MM.1S (cell line): Measurements from ENCODE around the gene RAC3.

Source experiments
- DNase-seq: peaks from one replicate; pipeline ENCODE4 v3.0.0-alpha.2; 2015
- H2AFZ ChIP-seq: fragments of 300-600 bp; sonication (generic); 2 replicates; pipeline ENCODE4 v1.6.0; 2016; ENCODE audit warnings: antibody characterized with exemption, low read length
- H3F3A ChIP-seq: fragments of 300-600 bp; sonication (generic); 2 replicates; pipeline ENCODE4 v1.6.1; 2016; ENCODE audit warnings: mild to moderate bottlenecking, antibody characterized with exemption, low read length, moderate library complexity, mixed read lengths; ENCODE audit not compliant: insufficient read depth
- H3K27ac ChIP-seq: fragments of 300-600 bp; sonication (generic); 2 replicates; pipeline ENCODE4 v1.5.1; 2016; ENCODE audit warnings: mild to moderate bottlenecking, low read length
- H3K27me3 ChIP-seq: fragments of 300-600 bp; sonication (generic); replicated peaks from 2 replicates; pipeline ENCODE4 v1.6.0; 2016; ENCODE audit warnings: low read length; ENCODE audit not compliant: insufficient read depth
- H3K36me3 ChIP-seq: fragments of 300-600 bp; sonication (generic); replicated peaks from 2 replicates; pipeline ENCODE4 v1.6.1; 2016; ENCODE audit warnings: mild to moderate bottlenecking, low read length, mixed read lengths; ENCODE audit not compliant: insufficient read depth
- H3K4me1 ChIP-seq: fragments of 300-600 bp; sonication (generic); 2 replicates; pipeline ENCODE4 v1.6.1; 2016; ENCODE audit warnings: low read length, mixed read lengths
- H3K4me2 ChIP-seq: fragments of 300-600 bp; sonication (generic); 2 replicates; pipeline ENCODE4 v1.6.0; 2016; ENCODE audit warnings: low read depth, low read length
- H3K4me3 ChIP-seq: fragments of 300-600 bp; sonication (generic); 2 replicates; pipeline ENCODE4 v1.5.1; 2016; ENCODE audit warnings: low read length, mixed read lengths
- H3K79me2 ChIP-seq: fragments of 300-600 bp; sonication (generic); 2 replicates; pipeline ENCODE4 v1.6.1; 2016; ENCODE audit warnings: mixed run types, low read length, mixed read lengths
- H3K9ac ChIP-seq: fragments of 300-600 bp; sonication (generic); 2 replicates; pipeline ENCODE4 v1.6.1; 2016; ENCODE audit warnings: low read length, mixed read lengths
- H3K9me2 ChIP-seq: fragments of 300-600 bp; sonication (generic); replicated peaks from 2 replicates; pipeline ENCODE4 v1.6.1; 2016; ENCODE audit warnings: mild to moderate bottlenecking, low read length, mixed read lengths; ENCODE audit not compliant: insufficient read depth
- H3K9me3 ChIP-seq: fragments of 300-600 bp; sonication (generic); replicated peaks from 2 replicates; pipeline ENCODE4 v1.6.1; 2016; ENCODE audit warnings: mild to moderate bottlenecking, low read length, mixed read lengths; ENCODE audit not compliant: insufficient read depth
- H4K20me1 ChIP-seq: fragments of 300-600 bp; sonication (generic); 2 replicates; pipeline ENCODE4 v1.6.1; 2016; ENCODE audit warnings: mild to moderate bottlenecking, low read length, moderate library complexity, mixed read lengths; ENCODE audit not compliant: insufficient read depth
- EZH2 ChIP-seq: fragments of 300-600 bp; sonication (generic); optimal IDR thresholded peaks from 2 replicates; pipeline ENCODE3; 2017; ENCODE audit warnings: low read depth, mild to moderate bottlenecking, antibody characterized with exemption, low read length, mixed read lengths
- EZH2phosphoT487 ChIP-seq: fragments of 300-600 bp; sonication (generic); IDR thresholded peaks from 2 replicates; pipeline ENCODE4 v1.6.1; 2018; ENCODE audit warnings: antibody characterized with exemption, low read length
- TF ChIP-seq, protein P1 (sequence below): fragments of 300-600 bp; sonication (generic); IDR thresholded peaks from 2 replicates; pipeline ENCODE4 v1.5.1; 2016; ENCODE audit warnings: antibody characterized with exemption, low read length, mixed read lengths

RAC3 gene

DNA sequence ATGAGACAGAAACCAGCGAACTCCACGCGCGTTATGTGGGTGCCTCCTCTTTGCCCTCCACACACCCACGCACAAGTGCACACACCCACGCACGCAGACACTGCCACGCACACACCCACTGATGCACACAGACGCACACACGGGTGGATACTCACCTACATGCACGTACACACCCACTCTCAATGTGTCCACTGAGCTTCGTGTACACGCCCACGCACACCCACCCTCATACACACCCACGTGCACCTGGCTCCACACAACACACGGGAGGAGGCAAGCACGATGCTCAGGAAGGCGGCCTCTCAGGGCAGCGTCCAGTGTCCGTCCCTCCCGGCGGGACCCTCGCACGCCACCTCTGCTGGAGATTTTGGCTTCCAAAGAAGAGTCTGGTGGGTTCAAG lies 15.9 kb downstream of the RAC3 start:
- TF ChIP-seq EZH2 (no peak), EZH2phosphoT487 (no peak)
- TF ChIP-seq, protein P1, sequence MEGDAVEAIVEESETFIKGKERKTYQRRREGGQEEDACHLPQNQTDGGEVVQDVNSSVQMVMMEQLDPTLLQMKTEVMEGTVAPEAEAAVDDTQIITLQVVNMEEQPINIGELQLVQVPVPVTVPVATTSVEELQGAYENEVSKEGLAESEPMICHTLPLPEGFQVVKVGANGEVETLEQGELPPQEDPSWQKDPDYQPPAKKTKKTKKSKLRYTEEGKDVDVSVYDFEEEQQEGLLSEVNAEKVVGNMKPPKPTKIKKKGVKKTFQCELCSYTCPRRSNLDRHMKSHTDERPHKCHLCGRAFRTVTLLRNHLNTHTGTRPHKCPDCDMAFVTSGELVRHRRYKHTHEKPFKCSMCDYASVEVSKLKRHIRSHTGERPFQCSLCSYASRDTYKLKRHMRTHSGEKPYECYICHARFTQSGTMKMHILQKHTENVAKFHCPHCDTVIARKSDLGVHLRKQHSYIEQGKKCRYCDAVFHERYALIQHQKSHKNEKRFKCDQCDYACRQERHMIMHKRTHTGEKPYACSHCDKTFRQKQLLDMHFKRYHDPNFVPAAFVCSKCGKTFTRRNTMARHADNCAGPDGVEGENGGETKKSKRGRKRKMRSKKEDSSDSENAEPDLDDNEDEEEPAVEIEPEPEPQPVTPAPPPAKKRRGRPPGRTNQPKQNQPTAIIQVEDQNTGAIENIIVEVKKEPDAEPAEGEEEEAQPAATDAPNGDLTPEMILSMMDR = no peak
- no peak for DNase-seq
- Histone ChIP-seq H3K9me2 (no peaks in the 10 kb centered on the region), H3K27me3 (no peaks in the 10 kb centered on the region), H3K4me1 (no peaks in the 10 kb centered on the region), H2AFZ (no peak overlapping the region), H3K27ac (no peak overlapping the region), H3K9ac (no peak overlapping the region), H3K36me3 (no peaks in the 10 kb centered on the region; the same call in 1 of the 2 replicates), H3K4me3 (no peak overlapping the region), H3K79me2 (peaks cover 8% of the 10 kb centered on the region), H3F3A (no peaks in the 10 kb centered on the region), H4K20me1 (no peaks in the 10 kb centered on the region), H3K4me2 (no peak overlapping the region), H3K9me3 (no peaks in the 10 kb centered on the region)

DNA sequence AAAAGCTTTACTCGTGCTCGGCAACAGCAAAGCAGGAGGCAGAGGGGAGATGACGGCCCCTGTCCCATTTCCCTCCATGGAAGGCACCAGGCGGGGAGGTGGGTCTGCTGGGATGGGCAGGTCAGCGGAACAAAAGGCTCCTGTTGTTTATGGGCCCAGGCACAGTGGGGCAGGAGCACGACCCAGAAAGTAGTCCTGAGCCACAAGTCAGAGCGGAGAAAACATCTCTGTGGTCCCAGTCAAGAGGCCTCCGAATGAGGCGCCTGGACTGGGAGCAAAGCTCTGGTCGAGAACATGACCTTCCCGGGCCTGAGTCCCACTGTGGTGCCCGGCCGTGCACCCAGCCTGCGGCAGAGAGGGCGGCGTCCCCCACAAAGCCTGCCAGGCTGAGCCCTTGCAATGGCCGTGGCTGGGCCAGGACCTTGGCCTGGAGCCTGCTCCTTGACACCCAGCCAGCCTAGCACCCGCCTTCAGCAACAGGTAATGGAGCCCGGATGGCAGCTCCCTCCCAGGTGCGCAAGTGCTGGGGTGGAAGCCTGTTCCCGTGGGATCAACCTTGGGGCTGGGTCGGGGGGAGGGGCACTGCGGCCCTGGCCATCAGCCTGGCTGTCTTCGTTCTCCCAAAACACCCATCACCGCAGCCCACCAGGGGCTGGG lies 16.6 kb downstream of the RAC3 start:
- Histone ChIP-seq H3K27me3 (no peaks in the 10 kb centered on the region), H2AFZ (no peak overlapping the region), H3K9me3 (no peaks in the 10 kb centered on the region), H3K36me3 (no peaks in the 10 kb centered on the region; the same call in 1 of the 2 replicates), H3K27ac (no peak overlapping the region), H3K9ac (no peak overlapping the region), H3F3A (no peaks in the 10 kb centered on the region), H3K79me2 (peaks cover 14% of the 10 kb centered on the region), H3K4me2 (no peak overlapping the region), H3K4me1 (peaks cover 5% of the 10 kb centered on the region; the same call in 1 of the 2 replicates), H4K20me1 (no peaks in the 10 kb centered on the region), H3K9me2 (no peaks in the 10 kb centered on the region), H3K4me3 (no peak overlapping the region)
- DNase-seq = no peak
- TF ChIP-seq EZH2 (no peak), EZH2phosphoT487 (no peak)
- TF ChIP-seq, protein P1 = no peak

DNA sequence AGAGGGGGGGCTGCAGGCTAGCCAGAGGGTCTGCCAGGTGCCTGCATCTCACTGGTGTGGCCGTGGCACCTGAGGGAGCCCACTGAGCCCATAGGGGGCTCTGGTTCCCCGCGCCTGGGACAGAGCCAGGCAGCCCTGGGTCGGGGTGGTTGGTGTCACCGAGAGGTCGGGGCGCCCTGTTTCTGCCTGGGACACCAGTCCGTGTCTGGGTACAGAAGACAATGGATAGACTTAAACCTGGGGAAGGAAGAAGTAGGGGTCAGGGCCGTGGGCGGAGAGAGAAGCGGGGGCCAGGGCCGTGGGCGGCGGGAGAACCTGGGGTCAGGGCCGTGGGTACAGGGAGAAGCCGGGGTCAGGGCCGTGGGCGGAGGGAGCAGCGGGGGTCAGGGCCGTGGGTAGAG lies 17.1 kb downstream of the RAC3 start:
- H3K9me3 ChIP-seq = no peaks in the 10 kb centered on the region
- no peak overlapping the region for H3K4me3 ChIP-seq
- no peaks in the 10 kb centered on the region for H3F3A ChIP-seq
- no peak overlapping the region for H3K4me2 ChIP-seq
- peaks cover 19% of the 10 kb centered on the region for H3K79me2 ChIP-seq
- TF ChIP-seq, protein P1 = no peak
- TF ChIP-seq EZH2phosphoT487 (no peak), EZH2 (no peak)
- H4K20me1 ChIP-seq = no peaks in the 10 kb centered on the region
- no peaks in the 10 kb centered on the region for H3K27me3 ChIP-seq
- no peak for DNase-seq
- H3K9ac ChIP-seq = no peak overlapping the region
- no peaks in the 10 kb centered on the region; the same call in 1 of the 2 replicates for H3K36me3 ChIP-seq
- H3K27ac ChIP-seq = no peak overlapping the region
- peaks cover 7% of the 10 kb centered on the region; the same call in 1 of the 2 replicates for H3K4me1 ChIP-seq
- no peak overlapping the region for H2AFZ ChIP-seq
- H3K9me2 ChIP-seq = no peaks in the 10 kb centered on the region
